Activated T-cell treated with anti-CD3 and anti-CD28 coated beads for 4 hours (primary cell): ENCODE data around the gene TPRG1.
A peak's percentile ranks its signal among the peaks of the same experiment; 100 is the strongest.
"Not testable (repeated sequence)": the region's sequence is repeated elsewhere in the genome, so short reads cannot be mapped to it uniquely, and the experiment has no call there.

Experiments used
- DNase-seq: peaks from one replicate; pipeline ENCODE4 v3.0.0-alpha.2; 2020

The TPRG1 gene

GRCh38 chr3:189320511-189320910 lies 148.7 kb downstream of the TPRG1 start:
- no peak for DNase-seq

GRCh38 chr3:189322339-189322738 lies 150.6 kb downstream of the TPRG1 start:
- no peak for DNase-seq

GRCh38 chr3:189324538-189325138 lies 152.9 kb downstream of the TPRG1 start:
- DNase-seq = peak; percentile 65

- DNase-seq = no peak
Observed at GRCh38 chr3:189325454-189325853, 153.7 kb downstream of the TPRG1 start.

DNA sequence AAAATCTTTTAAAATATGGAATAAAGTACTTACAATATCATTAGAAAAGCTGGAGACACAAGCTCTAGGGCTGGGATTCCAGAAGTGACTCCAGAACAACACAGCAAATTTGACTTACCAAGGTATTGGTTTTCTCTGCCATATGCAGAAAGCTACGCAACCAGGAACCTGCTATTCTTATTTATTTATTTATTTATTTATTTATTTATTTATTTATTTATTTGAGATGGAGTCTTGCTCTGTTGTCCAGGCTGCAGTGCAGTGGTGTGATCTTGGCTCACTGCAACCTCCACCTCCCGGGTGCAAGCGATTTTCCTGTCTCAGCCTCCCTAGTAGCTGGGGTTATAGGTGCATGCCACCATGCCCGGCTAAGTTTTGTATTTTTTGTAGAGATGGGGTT lies 157.9 kb downstream of the TPRG1 start:
- DNase-seq = not testable (repeated sequence)

- DNase-seq = no peak
Observed at GRCh38 chr3:189330066-189330465, 158.3 kb downstream of the TPRG1 start.

- DNase-seq = no peak
Observed at GRCh38 chr3:189331002-189331418, 159.2 kb downstream of the TPRG1 start.

GRCh38 chr3:189334064-189334920 lies 162.5 kb downstream of the TPRG1 start:
- DNase-seq = no peak

- no peak for DNase-seq
Observed at GRCh38 chr3:189337673-189338091, 165.9 kb downstream of the TPRG1 start.

GRCh38 chr3:189338366-189338765 lies 166.6 kb downstream of the TPRG1 start:
- DNase-seq = no peak

DNA sequence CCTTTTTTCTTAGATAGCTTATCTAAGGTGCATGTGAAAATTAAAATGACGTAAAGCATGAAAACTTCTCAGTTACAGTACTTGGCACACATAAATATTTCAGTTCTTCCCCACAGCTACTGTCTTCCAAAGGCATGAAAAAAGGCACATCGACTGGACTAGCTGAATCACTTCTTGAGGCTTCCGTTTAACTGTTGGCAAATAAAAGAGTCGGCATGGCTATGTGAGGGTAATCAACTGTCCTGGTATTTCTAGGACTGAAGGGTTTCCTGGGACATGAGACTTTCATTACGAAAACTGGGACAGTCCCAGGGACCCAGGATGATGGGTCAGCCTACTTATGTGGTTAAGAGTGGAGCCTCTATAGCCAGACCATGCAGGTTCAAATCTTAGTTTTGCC lies 168.2 kb downstream of the TPRG1 start:
- no peak for DNase-seq

GRCh38 chr3:189340680-189341460 lies 169.1 kb downstream of the TPRG1 start:
- DNase-seq = no peak

DNA sequence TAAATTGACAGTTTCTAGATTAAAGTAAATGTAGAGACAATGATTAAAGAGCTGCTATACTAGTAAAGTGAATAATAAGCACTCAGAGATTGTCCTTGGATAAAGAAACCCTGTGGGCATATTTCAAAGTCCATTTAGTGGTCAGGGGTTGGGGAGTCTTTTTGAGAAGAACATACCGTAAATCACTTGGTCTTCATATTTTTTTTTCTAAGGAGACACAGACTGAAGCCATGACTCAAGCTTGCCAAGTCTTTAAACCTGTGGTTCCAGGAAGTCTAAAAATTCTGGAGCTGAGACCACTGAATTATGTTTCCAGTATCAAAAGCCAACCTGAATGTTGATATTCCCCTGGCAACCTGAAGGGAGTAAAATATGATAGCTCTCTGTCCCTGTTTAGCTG lies 171.0 kb downstream of the TPRG1 start:
- no peak for DNase-seq

GRCh38 chr3:189344996-189345395 lies 173.2 kb downstream of the TPRG1 start:
- DNase-seq = no peak

- DNase-seq = no peak
Observed at GRCh38 chr3:189349772-189350171, 178.0 kb downstream of the TPRG1 start.

DNA sequence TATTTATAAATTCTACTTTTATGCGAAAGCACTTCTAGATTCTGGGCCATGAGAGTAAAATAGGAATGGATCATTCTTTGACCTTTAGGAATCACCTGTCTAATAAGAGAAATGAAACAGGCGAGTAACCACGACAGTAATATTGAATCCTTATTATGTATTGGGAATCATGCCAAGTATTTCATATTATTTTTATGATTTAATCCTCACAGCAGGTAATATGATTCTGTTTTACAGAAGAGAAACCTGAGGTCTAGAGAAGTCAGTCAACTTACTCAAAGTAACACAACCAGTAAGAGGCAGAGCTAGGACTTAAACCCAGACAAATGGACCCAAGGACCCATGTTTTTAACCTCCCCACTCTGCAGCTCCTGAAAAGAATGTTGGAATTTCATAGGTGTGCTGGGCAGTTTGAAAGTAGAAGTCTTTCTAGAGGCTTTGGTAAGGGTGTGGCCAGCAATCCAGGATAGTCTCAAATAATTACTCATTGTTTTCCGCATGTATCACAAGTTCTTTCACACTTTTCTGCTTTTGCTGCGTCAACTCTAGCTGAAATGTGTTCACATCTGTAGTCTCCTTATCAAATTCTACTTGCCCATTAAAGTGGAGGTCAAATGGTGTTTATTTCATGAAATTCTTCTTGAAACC lies 181.7 kb downstream of the TPRG1 start:
- no peak for DNase-seq

DNA sequence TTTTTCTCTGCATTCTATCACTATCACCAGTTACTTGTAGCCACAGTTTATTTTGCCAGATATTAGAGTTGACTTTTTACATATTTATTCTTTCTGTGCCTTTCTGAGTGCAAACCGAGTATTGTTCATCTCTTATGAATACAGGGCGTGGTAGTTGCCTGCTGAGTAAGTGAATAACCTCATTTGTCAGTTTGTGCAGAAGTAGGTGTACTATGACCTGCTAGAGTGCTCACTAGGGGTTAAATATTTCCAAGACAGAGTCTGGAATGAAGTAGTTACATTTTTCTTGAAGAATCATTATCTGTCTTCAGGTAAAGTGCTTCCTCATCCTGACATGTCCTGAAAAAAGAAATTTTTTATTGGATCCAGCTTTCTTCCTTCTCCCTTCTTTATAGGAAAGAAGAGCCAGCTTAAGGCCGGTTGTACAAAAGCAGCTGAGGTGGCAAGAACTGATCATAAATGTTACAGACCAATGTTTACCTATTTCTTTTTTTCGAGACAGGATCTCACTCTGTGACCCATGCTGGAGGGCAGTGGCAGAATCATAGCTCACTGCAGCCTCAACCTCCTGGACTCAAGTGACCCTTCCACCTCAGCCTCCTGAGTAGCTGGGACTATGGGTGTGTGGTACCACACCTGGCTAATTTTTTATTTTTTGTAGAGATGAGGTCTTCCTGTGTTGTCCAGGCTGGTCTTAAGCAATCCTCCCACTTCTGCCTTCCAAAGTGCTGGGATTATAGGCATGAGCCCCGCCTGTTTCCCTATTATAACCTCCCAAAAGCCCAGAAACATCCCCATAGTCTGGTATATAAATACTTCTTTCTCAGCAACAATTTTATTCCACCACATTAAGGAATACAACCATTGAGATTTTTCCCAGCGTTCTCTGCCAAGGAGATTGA lies 182.5 kb downstream of the TPRG1 start:
- DNase-seq = no peak

- no peak for DNase-seq
Observed at GRCh38 chr3:189355115-189355480, 183.3 kb downstream of the TPRG1 start.

DNA sequence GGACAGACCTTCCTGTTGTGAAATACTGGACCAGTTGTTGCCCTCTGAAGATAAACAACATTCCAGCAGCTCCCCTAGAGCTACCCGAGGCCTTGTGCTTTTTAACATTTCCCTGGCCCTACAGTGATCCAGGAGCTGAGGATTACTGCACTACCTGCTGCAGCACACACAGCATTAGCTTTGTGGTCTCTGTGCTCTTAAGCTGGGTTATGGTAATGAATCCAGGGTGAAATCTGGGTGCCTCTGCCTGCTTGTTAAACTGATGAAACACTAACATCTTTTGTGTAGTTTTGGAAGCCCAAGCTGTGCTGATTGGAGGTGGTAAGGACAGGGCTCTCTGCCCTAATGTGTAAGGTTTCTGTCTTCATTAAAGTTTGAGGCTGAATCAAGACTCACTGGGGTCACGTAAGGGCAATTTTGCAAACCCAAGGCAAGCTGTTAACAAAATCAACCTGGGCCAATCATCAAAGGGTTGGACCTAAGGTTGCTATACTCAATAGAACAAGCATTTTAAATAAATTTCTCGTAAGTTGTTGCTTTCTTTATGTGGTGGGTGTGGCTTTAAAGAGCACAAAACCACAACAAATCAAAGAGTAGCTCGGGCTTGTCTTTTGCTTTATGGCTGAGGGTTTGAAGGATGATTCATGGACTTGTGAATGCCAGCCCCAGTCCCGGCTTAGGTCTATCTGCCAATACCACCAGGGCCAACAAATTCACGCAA lies 183.9 kb downstream of the TPRG1 start:
- peak; percentile 16 for DNase-seq

GRCh38 chr3:189360291-189360690 lies 188.5 kb downstream of the TPRG1 start:
- DNase-seq = no peak

GRCh38 chr3:189361103-189361835 lies 189.5 kb downstream of the TPRG1 start:
- DNase-seq = no peak
